Effector CD4-positive, alpha-beta T cell (primary cell): ENCODE results near the gene ERVK3-1.
"Not testable (repeated sequence)": the region's sequence is repeated elsewhere in the genome, so short reads cannot be mapped to it uniquely, and the experiment has no call there.

Experiments used
- DNase-seq: peaks from one replicate; pipeline ENCODE4 v3.0.0-alpha.2; 2020

ERVK3-1 gene

DNA sequence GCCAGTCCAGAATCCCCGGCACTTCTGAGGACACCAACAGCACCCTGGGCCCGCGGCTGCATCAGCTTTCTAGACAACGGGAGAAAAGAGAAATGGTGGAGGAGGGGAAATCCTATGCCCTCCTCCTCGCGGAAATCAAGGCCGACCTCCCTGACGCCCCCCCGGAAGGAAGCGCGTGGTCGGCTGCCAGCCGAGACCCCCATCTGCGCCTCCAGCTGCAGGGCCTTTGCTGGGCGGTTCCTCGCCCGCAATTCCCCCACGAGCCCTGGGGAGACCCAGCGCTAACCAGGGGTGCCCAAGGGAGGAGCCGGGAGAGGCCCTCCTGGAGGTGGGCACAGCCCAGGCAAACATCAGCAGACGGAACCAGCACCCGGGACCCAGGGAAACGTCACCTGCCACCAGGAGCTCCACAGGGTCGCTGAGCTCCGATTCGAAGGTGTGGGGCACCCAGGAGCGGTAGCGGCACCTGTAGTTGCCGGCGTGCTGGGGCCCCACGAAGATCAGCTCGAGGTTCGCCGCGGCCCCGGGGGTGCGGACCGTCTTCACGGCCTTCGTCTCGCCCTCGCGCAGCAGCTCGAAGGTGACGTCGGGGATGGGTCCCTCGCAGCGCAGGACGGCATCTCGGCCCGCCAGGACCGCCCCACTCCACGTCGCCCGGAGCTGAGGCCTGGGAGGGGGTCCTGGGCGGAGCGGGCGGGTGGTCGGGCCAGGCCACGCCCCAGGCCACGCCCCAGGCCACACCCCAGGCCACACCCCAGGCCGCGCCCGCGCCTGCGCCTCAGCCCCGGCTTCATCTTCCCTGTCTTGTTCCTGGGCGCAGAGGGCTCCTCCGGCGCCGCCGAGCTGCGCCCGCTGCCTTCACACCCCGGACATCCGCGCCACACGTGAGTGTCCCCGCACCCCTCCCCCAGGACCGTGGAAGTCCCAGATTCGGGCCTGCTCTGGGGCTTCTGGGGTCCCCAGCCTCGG lies 42.1 kb downstream of the ERVK3-1 start:
- peak; percentile 43 for DNase-seq

DNA sequence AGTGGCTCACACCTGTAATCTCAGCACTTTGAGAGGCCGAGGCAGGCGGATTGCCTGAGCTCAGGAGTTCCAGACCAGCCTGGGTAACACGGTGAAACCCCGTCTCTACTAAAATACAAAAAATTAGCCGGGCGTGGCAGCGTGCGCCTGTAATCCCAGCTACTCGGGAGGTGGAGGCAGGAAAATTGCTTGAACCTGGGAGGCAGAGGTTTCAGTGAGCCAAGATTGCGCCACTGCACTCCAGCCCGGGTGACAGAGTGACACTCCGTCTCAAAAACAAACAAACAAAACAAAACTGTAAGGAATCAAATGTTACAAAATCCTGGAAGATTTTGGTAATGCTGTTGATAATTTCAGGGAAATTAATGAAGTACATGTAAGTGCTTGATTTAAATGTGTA lies 42.9 kb downstream of the ERVK3-1 start:
- DNase-seq: not testable (repeated sequence)

DNA sequence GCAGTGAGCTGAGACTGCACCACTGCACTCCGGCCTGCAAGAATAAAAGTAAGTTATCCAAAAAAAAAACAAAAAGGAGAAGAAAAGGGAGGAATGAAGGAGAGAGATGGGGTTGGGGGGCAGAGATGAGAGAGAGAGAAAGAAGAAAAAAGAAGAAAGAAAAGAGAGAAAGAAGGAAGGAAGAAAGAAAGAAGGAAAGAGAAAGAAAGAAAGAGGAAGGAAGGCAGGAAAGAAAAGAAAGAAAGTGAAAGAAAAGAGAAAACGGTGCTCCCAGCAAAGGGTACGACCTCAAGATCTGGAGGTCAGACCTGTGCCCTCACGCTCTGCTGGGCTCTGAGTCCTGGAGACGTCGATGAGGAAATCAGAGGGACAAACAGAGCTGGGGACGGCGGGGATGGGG lies 44.4 kb downstream of the ERVK3-1 start:
- DNase-seq: no peak

DNA sequence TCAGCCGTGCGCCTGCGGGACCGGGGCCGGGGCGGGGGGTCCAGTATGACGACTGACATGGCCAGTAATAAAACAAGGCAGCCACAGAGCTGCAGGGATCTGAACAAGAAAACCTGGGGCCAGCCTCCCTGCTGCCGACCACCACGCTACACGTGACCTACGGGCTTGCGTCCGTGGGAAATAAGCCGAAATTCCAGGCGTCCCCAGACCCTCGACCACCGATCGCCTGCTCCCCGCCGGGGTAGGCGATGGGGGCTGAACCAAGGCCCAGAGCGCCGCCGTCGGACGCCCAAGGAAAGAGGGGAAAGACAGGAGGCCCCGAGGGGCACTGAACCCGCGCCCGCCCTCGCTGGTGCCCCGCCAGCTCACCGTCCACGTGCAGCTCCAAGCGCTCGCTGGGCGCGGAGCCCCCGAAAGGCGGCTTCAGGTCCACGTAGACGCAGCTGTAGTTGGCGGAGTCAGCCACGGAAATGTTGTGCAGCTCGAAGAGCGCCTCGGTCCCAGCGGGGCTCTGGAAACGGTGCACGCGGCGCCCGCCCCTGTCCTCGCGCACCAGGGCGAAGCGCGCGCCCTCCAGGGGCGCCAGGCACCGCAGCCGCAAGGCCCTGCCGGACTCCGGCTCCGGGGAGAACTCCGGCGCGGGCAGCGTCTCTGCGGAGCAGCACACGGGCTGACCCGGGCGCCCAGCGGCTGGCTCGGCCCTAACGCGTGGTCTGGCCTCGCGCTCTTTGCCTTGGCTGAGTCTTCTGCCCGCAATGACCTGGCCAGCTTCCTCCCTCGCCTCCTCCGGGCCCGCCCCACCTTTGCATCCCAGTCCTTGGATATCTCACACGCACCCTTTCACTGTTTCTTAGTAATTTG lies 45.1 kb downstream of the ERVK3-1 start:
- no peak for DNase-seq

DNA sequence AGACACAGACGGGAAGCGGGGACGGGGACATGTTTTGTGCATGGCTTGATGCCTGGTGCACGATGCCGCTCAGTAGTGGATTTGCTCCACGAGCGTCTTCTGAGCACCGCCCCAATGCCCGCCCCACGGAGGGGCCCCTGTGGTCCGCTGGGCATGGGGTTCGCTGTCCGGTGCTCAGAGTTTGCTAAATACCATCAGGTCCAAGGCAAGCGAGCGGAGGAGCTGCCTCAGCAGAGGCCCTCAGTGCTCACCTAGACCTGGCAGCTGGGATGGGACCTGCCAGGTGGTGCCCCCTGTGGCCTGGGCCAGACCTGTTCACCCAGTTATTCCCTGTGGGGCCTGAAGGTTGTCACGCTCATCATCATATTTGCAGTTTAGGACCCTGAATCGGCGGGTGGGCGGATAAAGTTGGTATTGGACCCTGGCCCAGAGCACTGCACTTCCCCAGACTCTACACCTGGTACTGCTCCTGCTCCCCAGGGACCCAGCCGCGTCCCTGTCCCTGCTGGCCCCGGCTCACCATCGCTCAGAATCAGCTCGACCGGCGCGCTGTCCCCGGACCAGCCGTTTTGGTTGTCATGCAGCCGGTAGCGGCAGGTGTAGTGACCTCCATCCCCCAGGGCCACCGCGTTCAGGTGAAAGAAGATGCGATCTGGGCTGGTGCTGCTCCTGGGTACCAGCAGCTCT lies 45.8 kb downstream of the ERVK3-1 start:
- DNase-seq: no peak

DNA sequence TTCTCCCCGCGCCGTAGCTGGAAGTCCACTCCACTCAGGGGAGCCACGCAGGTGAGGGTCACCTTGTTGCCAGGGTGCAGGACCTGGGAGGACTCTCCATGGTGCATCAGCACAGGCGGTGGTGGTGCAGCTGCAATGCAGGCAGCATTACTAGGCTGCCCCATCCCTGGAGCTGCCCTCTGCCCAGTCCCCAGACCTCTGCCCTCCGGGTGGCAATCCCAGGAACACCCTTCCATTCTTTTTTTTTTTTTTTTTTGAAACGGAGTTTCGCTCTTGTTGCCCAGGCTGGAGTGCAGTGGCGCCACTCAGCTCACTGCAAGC lies 46.3 kb downstream of the ERVK3-1 start:
- DNase-seq: no peak

DNA sequence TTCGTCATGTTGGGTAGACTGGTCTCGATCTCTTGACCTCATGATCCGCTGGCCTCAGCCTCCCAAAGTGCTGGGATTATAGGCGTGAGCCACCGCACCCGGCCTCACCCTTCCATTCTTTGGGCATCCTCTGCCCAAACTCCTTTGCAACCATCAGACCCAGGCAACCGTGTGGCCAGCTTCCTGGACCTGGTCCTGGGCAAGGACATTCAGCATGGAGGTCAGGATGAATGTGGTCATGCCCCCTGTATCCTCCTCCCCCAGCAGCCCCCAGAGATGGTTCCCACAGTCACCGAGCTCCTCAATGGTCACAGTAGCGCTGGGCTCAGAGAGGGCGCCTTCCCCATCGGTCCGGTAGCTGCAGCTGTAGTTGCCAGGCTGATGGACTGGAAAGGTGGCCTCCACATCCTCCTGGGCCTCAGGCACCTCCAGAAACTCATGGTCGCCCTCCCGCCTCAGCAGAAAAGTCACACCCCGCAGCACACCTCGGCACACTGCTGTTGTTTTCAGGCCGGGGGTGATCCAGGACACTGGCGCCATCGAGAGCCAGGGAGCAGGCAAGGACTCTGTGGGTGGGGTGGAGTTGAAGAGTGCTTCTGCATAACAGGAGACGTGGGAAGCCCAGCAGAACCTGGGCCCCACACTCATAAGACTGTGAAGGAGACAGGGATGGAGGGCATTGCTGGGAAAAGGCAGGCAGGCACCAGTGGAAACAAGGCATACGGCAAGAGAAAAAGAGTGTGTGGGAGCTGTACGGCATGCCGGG lies 47.0 kb downstream of the ERVK3-1 start:
- DNase-seq: no peak

DNA sequence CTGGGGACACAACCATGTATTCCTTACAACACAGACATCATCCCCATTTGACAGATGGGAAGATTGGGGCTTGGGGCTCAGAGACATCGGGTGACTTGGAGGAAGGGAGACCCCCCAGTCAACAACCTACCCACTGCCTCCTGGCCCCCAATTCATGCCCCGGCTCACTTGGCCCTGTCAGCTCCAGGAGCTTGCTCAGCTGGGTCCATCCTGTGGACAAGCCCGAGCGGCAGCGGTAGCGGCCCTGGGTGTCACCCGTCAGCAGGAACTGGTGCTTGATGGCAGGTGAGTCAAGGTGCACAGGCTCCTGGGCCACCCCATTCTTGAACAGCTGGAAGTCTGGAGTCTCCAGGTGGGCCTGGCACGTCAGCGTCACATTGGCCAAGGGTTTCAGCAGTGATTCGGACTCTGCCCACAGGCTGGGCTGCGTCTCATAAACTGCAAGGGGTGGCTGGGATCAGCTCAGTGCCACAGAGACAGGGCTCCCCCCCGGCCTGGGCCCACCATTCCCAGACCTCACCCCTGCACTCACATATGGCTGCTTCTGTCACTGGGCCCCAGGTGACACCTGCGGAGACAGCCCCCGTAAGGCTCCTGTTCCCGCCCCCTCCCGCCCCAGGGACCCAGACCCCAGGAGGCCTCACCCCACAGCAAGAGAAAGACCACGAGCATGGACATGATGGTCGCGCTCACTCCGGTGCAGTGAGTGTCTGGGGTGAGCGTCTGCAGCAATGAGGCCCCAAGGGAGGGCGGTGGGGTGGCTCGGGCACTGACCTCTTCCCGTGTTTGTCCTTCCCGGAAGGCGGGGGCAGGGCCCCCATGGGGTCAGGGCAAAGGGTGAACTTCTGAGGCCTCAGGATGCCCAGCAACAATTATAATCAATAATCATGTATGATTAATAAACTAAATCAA lies 47.8 kb downstream of the ERVK3-1 start, which contains the start of gene A1BG:
A1BG (minus strand) TSS at position 733 of the 912 bp plus-strand sequence; CDS start at position 678, 55 bp downstream.
- no peak for DNase-seq

DNA sequence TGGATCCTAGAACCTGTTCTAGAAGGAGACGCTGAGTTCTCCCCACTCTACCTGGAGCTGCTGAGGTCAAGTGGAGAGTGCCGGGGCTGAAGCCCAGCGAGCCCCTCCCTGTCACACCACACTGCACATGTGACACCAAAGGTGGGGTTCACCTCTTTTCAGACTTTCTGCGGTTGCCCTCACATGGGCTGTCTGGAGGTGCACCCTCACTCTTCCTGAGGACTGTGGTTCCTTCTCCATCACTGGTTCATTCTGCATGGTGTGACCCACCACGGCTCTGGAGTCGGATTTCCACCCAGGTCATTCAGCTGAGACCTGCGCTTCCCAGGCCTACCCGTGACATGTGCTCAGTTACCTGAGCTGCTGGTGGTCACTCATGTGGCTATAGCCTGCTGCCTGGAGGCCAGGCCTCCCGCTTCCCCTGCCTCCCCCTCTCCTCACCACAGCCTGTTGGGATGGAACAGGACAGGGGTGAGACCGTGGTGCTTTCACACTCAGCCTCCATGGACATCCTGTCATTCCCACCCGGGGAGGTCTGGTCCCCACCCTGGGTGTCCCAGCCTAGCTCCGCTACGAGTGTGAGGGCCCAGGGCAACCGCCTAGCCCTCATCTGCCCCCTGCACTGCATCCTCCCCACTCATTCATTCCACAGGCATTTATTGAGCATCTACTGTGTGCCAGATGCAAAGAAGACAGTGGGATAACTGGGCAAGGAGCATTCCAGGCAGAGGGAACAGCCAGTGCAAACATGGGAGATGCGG lies 48.7 kb downstream of the ERVK3-1 start:
- DNase-seq: no peak

DNA sequence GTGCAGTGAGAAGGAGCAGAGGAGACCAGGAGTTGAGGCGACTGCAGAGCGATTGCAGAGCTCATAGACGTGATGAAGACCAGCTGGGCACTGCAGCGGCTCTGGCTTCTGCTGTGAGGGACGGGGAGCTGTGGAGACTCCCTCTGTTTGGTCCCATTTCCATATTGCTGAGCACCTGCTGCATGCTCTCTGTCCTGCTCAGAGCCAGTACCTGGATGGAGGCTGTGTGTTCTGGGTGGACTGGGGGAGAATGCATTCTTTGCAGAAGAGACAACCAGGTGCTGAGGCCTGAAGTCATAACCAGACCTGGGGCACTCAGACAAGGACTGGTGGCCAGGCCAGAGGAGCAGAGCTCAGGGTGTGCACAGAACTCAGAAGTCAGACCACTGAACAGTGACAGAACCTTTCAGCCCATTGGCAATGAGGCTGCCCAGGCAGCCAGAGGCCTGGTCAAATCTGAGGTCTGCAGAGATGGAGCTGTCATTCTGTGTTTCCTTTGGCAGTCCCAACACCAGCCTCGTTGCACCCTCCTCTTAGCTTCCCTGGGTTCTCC lies 49.4 kb downstream of the ERVK3-1 start:
- DNase-seq: no peak

DNA sequence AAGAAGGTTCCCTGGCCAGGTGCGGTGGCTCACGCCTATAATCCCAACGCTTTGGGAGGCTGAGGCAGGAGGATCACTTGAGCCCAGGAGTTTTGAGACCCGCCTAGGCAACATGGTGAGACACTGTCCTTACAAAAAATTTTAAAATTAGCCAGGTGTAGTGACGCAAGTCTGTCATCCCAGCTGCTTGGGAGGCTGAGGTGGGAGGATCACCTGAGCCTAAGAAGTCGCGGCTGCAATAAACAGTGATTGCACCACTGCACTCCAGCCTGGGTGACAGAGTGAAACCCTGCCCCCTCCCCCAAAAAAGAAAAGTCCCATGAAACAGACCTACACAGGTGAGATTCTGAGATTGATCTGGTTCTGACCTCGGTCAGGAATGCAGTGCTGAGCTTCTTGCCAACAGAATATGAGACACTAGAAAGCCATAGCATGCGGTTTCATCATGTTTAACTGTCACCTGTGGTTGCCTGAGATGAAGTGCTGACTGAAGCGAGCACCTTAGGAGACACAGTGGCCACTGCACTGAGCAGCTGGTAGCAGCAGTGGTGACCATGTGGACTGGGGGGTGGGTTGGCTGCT lies 50.1 kb downstream of the ERVK3-1 start:
- DNase-seq: no peak

DNA sequence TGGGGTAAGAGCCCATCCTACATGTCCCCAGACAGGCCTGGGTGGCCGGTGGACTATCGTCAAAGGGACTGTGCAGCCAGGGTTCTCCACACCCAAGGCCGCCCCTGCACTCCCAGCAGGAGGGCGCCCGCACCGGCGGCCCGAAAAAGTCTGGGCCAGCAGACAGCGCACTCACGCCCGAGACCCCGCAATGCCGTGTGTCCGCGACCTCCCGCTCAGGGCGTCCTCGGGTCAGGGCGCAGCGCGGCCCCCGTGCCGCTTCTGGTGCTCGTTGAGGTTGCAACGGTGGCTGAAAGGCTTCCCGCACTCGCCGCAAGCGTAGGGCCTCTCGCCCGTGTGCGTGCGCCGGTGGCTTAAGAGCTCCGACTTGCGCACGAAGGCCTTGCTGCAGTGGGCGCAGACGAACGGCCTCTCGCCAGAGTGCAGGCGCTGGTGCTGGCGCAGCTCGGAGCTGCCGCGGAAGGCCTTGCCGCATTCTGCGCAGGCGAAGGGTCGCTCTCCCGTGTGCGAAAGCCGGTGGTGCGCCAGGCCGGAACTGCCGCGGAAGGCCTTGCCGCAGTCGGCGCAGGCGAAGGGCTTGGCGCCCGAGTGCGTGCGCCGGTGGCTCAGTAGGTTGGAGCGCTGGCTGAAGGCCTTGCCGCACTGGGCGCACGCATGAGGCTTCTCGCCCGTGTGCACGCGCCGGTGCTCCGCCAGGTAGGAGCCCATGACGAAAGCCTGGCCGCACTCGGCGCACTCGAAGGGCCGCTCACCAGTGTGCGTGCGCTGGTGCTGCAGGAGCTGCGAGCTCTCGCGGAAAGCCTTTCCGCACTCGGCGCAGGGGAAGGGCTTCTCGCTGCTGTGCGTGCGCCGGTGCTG lies 51.0 kb downstream of the ERVK3-1 start:
- DNase-seq: no peak

DNA sequence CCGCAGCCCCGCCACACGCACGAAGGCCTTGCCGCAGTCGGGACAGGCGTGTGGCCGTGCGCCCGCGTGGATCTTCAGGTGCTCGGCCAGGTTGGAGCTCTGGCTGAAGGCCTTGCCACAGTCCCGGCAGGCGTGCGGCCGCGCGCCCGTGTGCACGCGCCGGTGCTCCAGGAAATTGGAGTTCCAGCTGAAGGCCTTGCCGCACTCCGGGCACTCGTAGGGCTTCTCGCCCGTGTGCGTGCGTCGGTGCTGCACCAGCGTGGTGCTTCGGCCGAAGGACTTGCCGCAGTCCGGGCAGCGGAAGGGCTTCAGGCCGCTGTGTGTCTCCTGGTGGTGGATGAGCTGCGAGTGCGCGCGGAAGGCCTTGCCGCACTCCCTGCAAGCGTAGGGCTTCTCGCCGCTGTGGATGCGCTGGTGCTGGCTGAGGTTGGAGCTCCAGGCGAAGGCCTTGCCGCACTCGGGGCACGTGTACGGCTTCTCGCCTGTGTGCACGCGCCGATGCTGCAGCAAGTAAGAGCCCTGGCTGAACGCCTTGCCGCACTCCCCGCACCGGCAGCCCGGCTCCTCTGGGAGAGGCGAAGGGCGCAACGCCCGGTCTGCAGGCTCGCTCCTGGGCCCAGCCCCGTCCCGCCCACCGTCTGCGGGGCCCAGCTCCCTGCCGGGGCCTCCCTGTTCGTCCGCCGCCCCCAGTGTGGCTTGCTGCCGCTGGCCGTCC lies 51.7 kb downstream of the ERVK3-1 start:
- DNase-seq: no peak

DNA sequence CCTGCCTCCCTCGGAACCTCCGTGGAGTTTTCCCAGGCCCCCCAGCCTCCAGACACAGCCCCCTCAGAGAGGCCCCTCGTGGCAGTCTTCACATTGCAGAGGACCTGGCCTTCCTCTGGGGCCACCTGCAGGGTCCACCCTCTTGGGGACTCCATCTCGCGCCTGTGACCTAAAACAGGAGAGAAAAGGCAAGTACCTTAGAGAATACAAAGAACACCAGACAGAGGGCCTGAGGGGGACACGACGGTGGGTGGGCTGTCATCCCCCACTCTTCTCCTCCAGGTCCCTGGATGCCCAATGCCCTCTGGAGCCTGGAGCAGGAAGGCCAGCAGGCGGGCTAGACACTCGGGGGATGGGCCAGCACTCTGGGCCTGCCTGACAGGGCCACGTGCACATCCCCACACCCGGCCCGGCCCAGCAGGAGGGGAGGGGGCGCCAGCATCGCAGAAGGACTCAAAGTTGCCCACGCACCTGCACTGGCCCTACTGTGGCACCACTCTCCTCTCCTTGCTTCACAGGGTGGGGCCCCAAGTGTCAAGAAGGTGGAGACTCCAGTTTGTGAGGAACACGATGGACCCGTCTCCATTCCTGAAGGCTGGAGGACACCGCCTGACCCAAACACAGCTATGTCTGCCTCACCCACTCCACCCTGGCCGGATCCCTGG lies 52.4 kb downstream of the ERVK3-1 start:
- DNase-seq: no peak

DNA sequence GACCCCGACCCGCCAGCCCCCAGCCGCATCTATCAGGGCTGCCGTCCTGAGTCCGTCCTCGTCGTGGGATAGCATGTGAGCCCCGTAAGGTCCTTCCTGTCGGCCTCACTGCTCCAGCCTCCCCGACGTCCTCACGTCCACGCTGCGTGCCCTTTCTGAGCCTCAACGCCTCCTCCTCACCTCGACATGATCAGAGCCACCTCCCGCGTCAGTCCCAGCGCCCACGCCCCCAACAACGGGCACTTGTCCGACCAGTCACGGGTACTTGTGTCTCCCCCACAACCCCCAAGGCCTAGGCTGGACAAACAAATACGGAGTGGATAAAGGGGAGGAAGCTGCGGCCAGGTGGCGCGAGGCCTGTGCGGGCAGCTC lies 56.7 kb downstream of the ERVK3-1 start:
- no peak for DNase-seq

DNA sequence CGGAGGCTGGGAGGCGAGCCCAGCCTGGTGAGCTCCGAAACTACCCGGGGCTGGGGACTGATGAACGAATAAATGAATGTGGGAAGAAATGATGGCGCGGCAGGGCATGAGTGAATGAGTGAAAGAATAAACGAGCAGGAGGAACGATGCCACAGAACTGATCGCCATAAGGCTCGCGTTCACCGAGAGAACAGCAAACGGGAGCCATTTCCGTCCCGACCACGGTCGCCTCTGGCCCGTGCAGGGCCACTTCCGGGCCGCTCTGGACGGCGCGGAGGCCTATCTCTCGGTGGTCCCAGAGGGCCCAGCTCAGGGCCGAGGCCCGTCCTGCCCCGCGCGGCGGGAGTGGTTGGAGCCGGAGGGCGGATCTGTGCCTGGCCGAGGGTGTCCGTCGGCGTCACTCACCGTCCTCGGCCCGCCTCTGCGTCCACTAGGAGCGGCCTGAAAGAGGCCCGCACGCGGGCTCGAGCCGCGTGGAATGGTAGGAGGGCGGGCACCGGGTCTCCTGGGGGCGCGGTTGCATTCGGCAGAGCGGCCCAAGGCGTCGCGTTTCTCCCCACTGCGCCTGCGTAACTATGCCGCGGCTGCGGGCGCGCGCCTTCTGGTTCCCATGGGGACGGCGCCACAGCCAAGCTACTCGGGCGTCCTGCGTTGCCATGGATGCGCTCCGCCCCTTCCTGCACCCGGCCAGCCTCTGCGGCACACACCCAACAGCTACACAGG lies 57.3 kb downstream of the ERVK3-1 start, which contains the start of gene ZNF497:
ZNF497 (minus strand) TSS at position 480 of the 723 bp plus-strand sequence. CDS start 5,116 bp downstream, outside the sequence.
- peak; percentile 92 for DNase-seq

DNA sequence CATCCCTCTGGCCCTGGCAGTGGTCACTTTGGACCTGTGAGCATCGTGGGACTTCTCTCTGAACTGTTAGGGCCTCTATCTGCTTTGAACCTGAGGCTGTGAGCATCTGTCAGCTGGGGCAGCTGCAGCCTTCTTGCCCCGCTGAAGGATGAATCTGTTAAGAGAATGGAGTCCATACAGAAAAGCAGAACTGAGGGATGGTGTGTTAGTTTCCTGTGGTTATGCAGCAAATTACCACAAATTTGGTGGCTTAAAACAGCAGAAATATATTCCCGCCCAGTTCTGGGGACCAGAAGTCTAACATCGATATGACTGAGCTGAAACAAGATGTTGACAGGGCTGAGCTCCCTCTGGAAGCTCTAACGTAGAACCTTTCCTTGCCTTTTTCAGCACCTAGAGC lies 59.0 kb downstream of the ERVK3-1 start:
- DNase-seq: no peak
